IPS-NIHi7 (cell line): Measurements from ENCODE around the gene ZNF544.

Source experiments
- DNase-seq: peaks from one replicate; pipeline ENCODE4 v3.0.0; 2012; ENCODE audit warnings: mixed read lengths; ENCODE audit errors: extremely low spot score

ZNF544 gene

GRCh38 chr19:58228585-58229254, at the start of gene ZNF544:
TSS of gene ZNF544 (plus strand) at chr19:58228914. CDS start at chr19:58244024, 15,110 bp downstream.
- DNase-seq = peak; percentile 90

- DNase-seq = peak; percentile 63
These were observed 46.7 kb upstream of the ZNF544 start for GRCh38 chr19:58181902-58182576.

DNA sequence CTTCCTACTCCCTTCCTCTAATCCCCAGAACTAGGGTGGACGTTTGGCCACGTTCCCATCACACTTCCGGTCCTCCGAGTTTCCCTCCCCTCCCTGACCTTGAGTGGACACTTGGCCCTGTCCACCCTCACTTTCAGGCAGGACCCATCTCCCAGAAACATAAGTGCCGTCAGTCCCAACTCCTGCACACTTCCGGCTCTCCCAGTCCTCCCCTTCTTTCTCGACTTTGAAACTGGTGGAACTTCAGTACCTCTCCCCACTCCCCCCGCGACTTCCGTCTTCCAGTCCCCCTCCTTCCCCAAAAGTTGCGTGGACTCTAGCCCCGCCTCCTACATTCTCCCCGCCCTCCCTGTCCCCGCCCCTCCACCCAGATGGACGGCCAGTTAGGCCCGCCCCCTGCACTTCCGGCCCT, 46.1 kb upstream of the ZNF544 start:
- no peak for DNase-seq

- DNase-seq = peak; percentile 98
These were observed 45.5 kb upstream of the ZNF544 start, which contains the start of gene ZNF274 for GRCh38 chr19:58182989-58183816. TSS of gene ZNF274 (plus strand) at chr19:58183061. CDS start at chr19:58183966, 905 bp downstream.

DNA sequence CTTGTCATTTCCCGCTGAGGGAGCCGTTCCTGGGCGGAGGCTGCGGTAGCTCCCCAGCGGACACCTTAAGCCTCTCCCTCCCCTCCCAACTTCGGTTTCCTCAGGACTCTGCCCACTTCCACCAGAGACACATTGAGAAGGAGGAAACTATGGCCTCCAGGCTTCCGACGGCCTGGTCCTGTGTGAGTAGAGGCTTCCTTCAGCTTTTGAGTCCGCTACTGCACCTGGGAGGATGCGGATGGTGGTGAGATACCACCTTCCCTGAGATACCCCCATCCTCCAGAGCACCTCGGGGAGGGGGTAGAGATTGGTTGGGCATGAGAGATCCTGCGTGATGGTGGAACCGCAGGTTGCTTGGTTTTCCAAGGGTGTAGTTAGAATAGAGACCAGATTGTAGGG, 44.9 kb upstream of the ZNF544 start:
- no peak for DNase-seq

GRCh38 chr19:58196901-58197616, 31.7 kb upstream of the ZNF544 start:
- no peak for DNase-seq

GRCh38 chr19:58203814-58204475, 24.8 kb upstream of the ZNF544 start:
- peak; percentile 93 for DNase-seq

DNA sequence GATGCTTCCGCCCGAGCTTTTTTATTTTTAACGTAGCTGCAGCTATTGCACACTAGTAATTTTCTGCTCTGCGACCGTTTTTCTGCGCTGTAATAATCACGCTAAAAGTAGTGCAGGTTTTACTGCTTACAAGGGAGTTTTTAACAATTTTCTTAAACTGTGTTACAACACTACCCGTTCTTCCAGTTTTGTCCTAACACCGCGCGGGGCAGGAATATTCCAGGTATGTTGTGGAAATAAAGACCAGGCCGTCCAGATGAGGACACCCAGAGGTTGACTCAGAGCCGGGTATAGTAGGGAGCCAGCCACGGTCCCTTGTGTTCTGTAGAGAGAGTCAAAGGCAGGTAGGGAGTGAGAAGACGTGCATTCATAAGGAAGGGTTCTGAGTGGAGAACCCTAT, 24.1 kb upstream of the ZNF544 start:
- DNase-seq = peak; percentile 24

DNA sequence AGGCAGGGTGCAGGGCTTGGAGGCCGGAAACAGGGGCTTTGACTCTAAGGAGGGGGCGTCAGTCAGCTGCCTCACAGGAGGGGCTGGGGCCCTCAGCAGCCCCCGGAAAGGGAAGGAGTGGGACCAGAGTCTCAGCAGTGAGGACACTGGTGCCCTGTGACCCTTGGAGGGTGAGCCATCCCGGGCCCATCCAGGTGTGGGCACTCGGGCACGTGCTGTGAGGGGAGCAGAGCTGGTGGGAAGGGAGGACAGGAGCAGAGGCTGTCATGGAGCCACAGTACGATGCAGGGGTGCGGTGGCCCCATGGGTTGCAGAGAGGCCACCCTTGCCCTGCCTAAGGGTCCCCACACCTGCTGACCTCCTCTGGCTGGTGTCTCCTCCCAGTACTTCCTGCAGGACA, 19.1 kb upstream of the ZNF544 start:
- no peak for DNase-seq

- DNase-seq = no peak
These were observed 16.2 kb upstream of the ZNF544 start for GRCh38 chr19:58212336-58213074.

DNA sequence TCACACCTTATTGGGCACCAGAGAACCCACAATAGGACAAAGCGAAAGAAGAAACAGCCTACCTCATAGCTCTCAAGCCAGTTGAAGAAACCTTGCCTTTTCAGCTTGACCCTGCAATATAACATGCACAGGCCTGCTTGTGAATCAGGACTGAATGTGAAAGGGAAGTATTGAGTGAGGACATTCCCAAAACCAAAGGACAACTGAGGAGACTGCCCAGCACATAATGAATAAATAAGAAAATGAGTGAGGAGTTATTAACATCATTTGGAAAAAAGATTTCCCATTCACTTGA, 15.7 kb upstream of the ZNF544 start:
- DNase-seq = no peak

GRCh38 chr19:58217069-58217481, 11.6 kb upstream of the ZNF544 start:
- no peak for DNase-seq

- DNase-seq = no peak
These were observed 10.9 kb upstream of the ZNF544 start for GRCh38 chr19:58217607-58218391.

DNA sequence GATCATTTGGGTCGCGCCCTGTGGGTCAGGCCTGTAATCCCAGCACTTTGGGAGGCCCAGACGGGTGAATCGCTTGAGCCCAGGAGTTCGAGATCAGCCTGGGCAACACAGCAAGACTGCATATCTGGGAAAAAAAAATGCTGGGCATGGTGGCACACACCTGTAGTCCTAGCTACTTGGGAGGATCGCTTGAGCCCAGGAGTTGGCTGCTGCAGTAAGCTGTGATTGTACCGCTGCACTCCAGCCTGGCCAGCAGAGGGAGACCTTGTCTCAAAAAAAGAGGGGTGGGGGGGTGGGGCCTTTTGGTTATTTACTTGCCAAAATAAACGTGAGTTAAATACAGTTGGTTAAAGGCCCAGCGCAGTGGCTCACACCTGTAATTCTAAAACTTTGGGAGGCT, 9.8 kb upstream of the ZNF544 start:
- peak; percentile 39 for DNase-seq

GRCh38 chr19:58227964-58228584, 640 bp upstream of the ZNF544 start:
- peak; percentile 34 for DNase-seq

- DNase-seq = peak; percentile 83
These were observed 533 bp downstream of the ZNF544 start for GRCh38 chr19:58229255-58229639.

DNA sequence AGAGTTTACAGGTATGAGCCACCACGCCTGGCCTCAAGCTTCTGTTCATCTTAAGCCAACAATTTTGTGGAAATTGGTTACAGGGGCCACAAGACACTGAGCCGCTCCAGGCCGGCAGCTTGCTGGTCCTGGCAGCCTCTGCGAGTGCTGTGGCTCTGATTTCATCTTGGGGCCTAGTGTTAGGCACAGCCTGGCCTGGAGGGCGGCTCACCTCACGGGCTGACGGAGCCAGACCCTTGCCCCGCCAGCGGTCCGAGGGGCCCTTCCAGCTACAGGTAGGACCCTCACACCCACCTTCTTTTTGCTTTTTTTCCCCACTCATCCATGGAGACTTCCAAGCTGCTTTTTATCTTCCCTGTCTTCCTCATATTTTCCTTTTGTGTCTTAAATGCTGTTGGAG, 8.6 kb downstream of the ZNF544 start:
- no peak for DNase-seq

- no peak for DNase-seq
These were observed 14.6 kb downstream of the ZNF544 start for GRCh38 chr19:58243351-58243750.

- DNase-seq = no peak
These were observed 20.2 kb downstream of the ZNF544 start for GRCh38 chr19:58248886-58249285.
